HL-60/S4 (cell line): ENCODE results near the gene LRP1B.
"Not testable (repeated sequence)": the region's sequence is repeated elsewhere in the genome, so short reads cannot be mapped to it uniquely, and the experiment has no call there.

Experiments used
- in situ Hi-C: fragments of 300-500 bp; cut with MboI; formaldehyde crosslinking; loops from 2 replicates; pipeline ENCODE4 v1.14.3; 2022; ENCODE audit warnings: low sequenced_read_pairs

LRP1B gene

DNA sequence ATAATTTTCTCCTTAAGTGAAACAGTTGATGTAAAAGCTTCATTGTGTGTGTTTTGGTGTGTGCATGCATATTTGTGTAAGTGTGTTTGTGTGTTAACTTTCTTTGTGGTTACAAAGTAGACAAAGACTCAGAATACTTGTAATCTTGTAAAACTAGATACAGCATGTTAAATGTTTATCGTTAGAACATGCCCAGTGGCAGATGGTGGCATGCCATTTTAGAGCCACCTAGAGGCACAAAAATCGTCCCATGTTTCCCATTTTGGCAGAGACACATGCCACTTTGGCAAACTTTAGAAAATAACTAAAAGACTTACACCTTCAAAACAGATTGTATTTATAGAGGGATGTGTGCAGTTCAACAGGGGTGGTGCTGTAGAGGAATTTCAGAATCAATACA lies 224.1 kb downstream of the LRP1B start:
- in situ Hi-C loops = no loop called here

GRCh38 chr2:141900826-141901225 lies 230.0 kb downstream of the LRP1B start:
- in situ Hi-C loops = no loop called here

DNA sequence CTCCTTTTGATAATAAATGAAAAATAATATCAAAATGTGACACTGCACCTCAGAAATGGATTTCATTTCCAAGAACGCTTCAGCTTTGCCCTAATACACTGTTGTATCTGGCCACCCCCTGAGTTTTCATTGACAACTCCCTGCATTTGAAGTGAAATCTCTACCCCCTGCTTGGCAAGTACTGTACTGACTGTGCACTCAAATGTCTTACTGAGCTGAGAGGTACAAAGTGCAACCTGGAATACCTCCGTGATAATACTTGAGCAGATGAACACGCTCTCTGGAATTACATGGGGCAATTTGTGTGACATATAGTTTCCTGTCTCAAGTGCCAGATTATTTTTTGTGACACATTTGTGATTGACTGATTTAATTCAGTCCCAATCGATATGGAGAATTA lies 231.1 kb downstream of the LRP1B start:
- in situ Hi-C loops = no loop called here

DNA sequence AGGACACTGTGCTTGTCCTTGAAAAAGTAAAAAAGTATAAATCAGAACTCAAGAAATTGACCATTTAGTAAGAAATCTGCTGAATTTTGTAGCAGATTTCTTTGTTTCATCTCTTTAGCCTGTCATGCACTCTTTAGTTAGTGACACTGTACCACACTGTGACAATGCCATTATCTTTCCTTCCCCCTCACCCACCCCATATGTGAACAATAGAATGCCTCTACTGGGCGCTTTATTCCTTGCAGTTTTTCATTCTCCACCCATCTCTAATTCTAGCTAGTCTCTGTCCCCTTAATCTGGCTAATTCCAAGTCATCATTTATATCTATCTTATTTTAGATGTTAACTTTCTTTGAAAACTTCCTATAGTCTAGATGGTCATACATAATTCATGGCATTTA lies 241.0 kb downstream of the LRP1B start:
- in situ Hi-C loops = no loop called here

DNA sequence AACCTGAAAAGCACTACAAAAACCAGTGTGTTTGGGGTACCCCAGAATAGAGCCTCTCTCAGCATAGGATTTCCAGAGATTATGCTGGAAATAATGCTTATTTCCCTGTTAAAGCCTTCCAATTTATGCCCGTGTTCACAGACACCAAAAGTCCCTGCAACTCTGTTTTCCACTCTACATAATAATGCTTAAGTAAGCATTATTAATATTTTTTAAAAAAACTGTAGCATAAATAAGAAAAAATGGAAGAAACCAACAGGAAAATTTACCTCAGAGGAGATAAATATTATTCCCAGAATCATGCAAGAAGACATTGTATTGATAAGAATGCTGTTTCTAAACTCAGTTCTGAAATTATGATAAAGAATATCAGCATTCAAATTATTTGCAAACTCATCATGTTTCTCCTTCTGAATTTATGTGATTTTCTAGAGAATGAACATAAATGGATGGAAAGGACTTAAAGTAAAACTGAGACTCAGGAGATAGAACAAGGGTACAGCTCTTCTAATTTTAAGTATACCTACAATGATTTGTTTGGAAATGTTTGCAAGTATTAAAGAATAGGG lies 241.7 kb downstream of the LRP1B start:
- in situ Hi-C loops = no loop called here

DNA sequence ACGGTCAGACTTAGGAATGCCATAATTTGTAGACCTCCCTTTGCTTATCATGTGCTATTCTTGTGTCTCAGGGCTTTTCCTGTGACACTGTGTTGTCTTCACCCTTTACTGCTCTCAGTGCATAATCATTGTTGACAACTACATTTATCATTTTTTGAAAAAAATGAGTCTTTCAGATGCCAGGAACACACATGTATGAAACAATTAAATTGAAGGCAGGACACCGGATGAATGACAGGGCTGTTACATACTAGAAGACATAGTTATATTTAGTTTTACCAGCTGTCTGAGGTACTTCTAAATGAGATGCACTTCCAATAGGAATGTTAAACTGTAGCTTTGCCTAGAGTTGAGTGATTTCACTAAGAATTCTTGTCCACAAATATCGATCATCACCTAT lies 243.5 kb downstream of the LRP1B start:
- in situ Hi-C loops = no loop called here

DNA sequence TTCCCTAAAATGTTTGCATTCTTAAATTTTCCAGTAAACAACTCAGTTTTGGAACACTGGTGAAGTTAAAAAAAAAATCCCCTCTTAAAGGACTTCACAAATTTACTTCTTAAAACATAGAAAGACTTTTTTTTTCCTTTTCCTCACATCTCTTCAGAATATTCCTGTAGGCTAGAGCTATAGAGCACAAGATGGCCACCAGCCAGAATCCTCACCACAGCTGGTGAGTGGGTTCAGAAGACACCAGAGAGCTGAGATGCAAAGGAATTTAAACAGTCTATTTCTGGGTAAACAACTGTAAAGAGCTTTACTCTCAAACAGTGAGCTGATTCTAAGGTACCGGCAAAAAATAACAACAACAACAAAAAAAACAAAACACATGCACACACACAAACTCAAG lies 252.8 kb downstream of the LRP1B start:
- in situ Hi-C loops = no loop called here

- in situ Hi-C loops = no loop called here
Observed at GRCh38 chr2:141871913-141872634, 258.7 kb downstream of the LRP1B start.

DNA sequence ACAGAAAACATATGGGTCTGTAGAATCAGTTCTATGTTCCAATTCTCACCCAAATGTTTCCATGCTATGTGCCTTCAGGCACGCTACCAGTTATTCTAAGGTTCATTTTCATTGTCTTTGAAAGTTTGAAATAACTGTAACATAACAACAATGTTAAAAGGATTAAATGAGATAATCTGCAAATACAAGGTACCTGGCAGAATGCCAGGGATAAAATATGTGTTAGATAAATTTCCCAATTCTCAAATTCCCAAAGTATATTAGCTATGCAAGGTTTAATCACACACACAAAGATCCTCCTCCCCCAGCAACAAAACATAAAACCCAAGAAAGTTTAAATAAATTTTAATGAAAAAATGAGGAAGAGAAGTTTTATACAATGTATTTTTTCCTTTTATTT lies 261.2 kb downstream of the LRP1B start:
- in situ Hi-C loops = no loop called here

DNA sequence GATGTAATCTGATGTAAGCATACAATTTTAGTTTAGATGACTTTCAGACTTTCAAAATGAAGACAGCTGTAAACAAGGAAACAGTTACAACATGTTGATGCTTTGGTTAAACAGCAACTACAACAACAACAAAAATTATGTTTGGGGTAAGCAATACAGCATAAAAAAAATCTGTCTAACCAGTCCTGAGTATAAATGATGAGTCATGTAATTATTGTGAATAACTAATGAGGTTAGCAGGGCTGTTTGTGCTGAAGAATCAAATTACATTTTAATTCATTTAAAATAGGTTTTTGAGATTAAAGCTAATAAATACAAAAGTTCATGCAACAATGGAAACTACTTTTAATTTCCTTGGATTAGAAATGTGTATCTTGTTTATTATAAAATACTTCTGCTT lies 266.9 kb downstream of the LRP1B start:
- in situ Hi-C loops = no loop called here

- in situ Hi-C loops = no loop called here
Observed at GRCh38 chr2:141856215-141856919, 274.4 kb downstream of the LRP1B start.

GRCh38 chr2:141848191-141848590 lies 282.6 kb downstream of the LRP1B start:
- in situ Hi-C loops = no loop called here

DNA sequence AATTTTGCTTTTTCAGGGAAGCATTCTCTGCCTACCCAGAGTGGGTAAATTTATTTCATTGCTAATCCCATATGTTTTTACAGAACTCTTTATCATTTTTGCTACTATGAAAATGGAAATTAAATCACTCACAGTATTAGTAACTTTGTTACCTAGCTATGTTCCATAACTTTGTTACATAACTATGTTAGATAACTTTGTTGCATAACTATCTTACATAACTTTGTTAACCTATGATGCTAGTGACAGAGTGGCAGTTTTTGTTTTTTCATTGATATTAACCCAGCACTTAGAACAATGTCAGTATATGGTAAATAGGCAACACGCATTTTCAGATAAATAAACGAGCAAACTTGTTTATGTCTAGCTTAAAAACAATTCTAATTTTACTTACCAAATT lies 286.6 kb downstream of the LRP1B start:
- in situ Hi-C loops = no loop called here

- in situ Hi-C loops = no loop called here
Observed at GRCh38 chr2:141835103-141835502, 295.7 kb downstream of the LRP1B start.

DNA sequence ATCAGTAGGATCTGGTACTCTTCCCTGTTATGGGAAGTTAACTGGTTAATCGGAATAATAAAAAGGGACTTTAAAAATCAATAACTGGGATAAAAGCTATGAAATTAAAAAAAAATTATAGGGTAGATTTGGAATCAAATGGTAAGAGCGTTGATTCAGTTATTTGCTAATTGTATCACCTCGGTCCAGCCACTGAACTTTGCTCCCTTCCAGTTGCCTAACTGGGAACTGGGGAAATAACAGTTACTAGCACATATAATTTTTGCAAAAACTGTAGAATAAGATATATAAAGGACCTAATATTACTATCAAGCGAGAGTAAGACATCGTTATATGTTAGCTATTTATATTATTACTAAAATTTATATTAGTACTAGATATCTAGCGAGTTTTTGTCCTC lies 302.1 kb downstream of the LRP1B start:
- in situ Hi-C loops = no loop called here

GRCh38 chr2:141824790-141825189 lies 306.0 kb downstream of the LRP1B start:
- in situ Hi-C loops = no loop called here

- in situ Hi-C loops = no loop called here
Observed at GRCh38 chr2:141820893-141821292, 309.9 kb downstream of the LRP1B start.

GRCh38 chr2:141815320-141815719 lies 315.5 kb downstream of the LRP1B start:
- in situ Hi-C loops = not testable (repeated sequence)

- in situ Hi-C loops = no loop called here
Observed at GRCh38 chr2:141814150-141814549, 316.7 kb downstream of the LRP1B start.

- in situ Hi-C loops = no loop called here
Observed at GRCh38 chr2:141810148-141810547, 320.7 kb downstream of the LRP1B start.

- in situ Hi-C loops = no loop called here
Observed at GRCh38 chr2:141806090-141806489, 324.7 kb downstream of the LRP1B start.

GRCh38 chr2:141805302-141805701 lies 325.5 kb downstream of the LRP1B start:
- in situ Hi-C loops = no loop called here
